NCI-H2227 (cell line): ENCODE results near the gene CREBRF.
A peak's percentile ranks its signal among the peaks of the same experiment; 100 is the strongest.
"Not testable (repeated sequence)": the region's sequence is repeated elsewhere in the genome, so short reads cannot be mapped to it uniquely, and the experiment has no call there.

ENCODE experiments used
- DNase-seq: peaks from one replicate; lab custom pipeline; 2025; ENCODE audit not compliant: unreplicated experiment; lab: John Stamatoyannopoulos, UW

CREBRF gene, protein sequence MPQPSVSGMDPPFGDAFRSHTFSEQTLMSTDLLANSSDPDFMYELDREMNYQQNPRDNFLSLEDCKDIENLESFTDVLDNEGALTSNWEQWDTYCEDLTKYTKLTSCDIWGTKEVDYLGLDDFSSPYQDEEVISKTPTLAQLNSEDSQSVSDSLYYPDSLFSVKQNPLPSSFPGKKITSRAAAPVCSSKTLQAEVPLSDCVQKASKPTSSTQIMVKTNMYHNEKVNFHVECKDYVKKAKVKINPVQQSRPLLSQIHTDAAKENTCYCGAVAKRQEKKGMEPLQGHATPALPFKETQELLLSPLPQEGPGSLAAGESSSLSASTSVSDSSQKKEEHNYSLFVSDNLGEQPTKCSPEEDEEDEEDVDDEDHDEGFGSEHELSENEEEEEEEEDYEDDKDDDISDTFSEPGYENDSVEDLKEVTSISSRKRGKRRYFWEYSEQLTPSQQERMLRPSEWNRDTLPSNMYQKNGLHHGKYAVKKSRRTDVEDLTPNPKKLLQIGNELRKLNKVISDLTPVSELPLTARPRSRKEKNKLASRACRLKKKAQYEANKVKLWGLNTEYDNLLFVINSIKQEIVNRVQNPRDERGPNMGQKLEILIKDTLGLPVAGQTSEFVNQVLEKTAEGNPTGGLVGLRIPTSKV

DNA sequence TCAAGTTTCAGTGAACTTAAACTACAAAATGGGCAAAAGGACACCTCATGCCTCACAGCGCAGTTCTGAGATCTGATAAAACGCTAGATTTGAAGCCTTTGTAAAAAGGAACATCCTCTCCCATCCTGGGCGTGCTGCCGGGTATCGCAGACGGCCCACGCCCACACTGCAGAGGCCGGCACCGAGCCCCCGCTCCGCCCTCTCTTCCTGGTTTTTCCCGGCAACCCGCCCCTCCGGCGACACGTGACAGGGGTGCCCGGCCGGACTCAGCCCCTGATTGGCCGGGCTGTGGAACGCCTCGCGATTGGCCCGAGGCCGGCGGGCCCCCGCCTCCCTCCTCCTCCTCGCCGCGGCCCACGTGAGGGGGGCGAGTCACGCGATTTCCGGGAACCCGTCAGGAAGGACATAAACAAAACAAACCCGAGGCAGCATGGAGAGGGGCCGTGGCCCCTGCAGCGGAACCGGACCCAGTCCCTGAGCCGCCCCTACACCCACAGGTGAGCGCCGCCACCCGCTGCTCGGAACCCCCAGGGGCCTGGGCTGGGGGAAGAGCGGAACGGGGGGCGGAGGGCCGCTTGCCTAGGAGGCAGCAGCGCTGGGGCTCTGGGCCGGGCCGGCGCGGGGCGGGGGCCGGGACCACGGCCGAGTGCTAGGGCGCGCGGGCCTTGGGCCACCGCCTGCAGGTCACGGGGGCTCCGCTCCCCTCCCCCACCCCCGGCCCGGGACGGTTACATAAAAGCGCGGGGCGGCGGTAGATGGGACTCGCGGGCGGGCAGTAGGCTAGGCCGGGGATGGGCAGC, at the start of gene CREBRF:
TSS of gene CREBRF (plus strand) at position 370 of the 800 bp plus-strand sequence. CDS start 24,424 bp downstream, outside the sequence.
- DNase-seq: peak; percentile 96

DNA sequence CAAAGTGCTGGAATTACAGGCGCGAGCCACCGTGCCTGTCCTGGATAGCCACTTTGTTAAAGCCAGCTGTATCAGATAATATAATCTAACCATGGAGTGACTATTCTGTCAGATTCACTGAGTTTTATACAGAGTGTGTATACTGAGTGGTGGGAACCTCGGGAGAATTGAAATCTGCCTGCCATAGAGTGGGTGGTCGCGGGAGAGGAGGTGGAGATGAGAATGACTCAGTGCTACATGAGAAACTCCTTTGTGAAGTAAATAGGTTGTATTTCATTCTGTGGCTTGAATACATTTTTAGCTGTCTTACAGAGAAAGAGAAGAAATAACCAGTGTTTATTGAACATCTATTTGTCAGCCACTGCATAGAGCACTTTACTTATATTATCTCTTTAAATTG, 46.1 kb upstream of the CREBRF start:
- no peak for DNase-seq

DNA sequence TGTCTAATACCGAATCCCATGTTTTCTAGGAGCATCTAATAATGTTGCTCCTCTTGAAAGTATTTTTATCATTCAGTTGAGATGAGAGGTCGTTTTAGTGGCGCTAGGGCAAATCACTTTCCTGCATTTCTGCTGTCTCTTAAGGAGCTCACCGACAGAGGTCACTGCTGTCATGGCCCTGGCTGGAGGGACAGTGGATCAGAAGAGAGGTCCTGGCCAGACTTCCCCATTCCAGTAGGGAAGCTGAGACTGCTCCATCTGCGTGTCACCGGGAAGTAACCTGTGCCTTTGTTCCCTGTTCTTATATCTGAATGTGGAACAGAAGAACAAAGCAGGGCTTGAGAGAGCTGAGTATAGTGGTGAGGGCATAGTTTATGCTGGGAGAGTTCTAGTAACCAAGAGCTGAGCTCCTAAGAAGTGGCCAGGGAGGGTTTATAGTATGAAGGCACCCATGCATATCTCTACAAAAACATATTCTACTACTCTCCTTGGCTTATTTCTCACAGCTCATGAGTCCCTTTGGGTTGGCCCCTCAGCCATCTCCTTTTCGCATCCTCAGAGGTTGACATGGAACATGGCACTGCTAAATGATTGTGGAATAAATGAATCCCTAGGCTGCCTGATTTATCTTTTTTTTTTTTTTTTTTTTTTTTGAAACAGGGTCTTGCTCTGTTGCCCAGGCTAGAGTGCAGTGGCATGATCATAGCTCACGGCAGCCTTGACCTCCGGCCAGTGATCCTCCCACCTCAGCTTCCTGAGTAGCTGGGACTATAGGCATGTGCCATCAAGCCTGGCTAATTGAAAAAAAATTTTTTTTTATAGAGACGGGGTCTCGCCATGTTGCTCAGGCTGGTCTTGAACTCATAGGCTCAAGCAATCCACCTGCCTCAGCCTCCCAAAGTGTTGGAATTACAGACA, 45.3 kb upstream of the CREBRF start:
- no peak for DNase-seq

DNA sequence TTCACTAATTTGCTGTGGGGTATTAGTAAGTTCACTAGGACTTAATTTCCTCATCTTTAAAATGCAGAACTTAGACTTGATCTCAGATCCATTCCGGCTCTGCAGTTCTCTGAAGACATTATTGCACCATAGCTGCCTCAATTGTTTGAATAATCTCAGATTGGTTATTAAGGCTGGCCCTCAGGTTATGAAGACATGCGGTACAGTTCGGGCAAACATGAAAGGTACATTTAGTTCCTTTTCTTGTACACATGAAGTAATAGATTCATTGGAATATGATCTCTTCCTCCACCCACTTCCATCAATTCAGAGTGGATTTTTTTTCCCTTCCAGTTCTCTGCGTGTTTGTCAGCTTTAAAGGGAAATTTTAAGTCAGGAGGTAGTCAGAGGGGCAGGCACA, 44.6 kb upstream of the CREBRF start:
- no peak for DNase-seq

DNA sequence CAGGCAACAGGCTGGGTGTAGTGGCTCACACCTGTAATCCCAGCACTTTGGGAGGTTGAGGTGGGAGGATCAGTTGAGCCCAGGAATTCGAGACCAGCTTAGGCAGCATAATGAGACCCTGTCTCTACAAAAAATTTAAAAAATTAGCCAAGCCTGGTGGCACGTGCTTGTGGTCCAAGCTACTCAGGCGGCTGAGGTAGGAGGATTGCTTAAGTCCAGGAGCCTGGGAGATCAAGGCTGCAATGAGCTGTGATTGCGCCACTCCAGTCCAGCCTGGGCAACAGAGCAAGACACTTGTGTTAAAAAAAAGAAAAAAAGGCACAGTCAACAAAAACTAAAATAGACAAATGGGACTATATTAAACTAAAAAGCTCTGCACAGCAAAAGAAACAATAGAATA, 43.3 kb upstream of the CREBRF start:
- no peak for DNase-seq

DNA sequence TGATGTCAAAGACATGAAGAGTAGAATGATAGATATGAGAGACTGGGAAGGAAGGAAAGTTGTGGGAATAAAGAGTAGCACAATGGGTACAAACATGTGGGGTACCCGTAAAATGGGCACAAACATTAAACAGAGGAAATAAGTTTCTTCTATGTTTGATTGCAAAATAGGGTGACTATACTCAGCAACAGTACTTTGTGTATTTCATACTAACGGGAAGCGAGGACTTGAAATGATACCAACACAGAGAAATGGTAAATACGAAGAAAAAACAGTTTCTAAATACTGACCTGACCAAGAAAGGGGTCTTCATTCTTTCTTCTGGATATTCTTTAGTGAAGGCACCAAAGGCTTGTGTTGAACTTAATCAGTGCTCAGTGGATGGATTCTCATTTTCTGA, 41.5 kb upstream of the CREBRF start:
- no peak for DNase-seq

DNA sequence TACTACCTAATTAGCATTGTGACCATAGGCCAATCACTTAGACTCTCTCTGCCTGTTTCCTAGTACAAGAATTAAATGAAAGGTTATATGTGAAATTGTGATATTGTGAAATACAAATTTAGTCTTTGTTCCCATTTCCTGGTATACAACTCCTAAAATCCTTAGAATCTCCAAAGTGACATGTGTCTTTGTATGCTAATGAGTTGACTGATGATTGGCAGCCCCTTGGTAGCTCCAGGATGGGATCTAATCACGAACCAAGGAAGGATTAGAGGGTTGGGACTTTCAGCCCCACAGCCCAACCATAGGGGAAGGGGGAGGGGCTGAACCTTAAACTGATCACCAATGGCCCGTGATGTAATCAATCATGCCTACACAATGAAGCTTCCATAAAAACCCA, 41.0 kb upstream of the CREBRF start:
- DNase-seq: no peak

DNA sequence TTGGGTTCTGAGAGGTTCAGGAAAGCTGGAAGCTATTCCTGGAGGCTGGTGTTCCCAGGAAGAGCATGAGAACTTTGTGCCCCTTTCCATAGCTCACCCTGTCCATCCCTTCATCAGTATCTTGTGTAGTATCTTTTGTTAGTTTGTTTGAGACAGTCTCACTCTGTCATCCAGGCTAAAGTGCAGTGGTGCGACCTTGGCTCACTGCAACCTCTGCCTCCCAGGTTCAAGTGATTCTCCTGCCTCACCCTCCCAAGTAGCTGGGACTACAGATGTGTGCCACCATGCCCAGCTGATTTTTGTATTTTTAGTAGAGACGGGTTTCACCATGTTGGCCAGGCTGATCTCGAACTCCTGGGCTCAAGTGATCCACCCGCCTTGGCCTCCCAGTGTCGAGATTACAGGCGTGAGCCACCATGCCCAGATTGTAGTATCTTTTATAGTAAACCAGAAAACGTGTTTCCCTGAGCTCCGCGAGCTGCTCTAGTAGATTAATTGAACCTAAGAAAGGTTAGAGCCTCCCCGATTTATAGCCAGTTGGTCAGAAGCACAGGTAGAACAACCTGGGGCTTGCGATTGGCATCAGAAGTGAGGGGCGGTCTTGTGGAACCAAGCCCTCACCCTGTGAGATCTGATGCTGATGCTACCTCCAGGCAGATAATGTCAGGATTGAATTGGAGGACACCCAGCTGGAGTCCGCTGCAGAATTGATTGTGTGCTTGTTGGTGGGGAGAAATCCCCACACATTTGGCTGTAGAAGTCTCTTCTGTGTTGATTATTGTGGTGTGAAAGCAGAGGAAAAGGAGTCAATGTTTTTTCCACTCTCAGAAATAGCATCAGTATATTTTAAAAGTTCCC, 40.3 kb upstream of the CREBRF start:
- no peak for DNase-seq

DNA sequence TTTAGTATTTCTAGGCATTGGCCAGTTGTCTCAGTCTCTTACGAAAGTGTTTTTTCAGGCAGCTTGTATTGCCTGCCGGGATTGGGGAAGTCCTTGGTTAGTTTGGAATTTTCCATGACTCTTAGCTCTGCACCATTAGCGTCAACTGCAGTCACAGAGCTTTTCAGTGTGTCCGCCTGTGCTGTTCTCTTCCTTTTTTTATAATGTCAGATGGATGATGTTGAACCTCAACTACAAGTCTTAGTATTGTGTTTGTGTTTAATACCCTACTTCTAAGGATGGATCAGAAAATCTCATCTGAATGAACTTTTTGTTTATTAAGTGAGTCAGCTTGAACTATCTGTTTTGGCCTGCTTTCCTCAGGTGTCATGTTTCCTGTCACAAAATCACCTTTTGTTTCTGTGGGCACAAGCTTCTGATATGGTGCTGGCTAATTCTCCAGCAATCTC, 39.5 kb upstream of the CREBRF start:
- no peak for DNase-seq

DNA sequence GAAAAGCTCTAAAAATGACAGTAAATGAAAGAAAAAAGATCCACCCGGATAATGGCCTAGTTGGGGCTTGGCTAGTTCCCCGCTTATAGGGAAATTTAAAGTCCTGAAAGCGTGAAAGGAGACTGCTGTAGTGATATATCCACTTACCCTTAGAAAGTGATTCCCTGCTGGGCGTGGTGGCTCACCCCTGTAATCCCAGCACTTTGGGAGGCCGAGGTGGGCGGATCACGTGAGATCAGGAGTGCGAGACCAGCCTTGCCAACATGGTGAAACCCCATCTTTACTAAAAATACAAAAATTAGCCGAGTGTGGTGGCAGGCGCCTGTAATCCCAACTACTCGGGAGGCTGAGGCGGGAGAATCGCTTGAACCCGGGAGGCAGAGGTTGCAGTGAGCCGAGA, 39.1 kb upstream of the CREBRF start:
- not testable (repeated sequence) for DNase-seq

DNA sequence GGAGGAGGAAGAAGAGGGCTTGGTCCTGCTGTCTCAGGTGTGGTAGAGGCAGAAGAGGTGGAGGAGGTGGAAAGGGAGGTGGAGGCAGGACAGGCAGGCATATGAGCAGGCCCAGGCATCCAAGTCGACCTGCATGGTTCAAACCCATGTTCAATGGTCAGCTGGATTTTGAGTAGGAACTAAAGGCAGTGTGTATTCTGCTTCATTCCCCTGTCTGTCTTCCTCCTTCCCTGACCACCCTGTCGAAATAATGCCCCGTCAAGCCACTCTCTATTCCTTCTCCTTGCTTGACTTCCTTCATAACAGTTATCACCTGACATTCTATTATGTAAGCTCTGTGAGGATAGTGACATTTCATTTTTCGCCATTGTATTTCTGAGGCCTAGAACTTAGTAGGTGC, 37.8 kb upstream of the CREBRF start:
- DNase-seq: no peak

DNA sequence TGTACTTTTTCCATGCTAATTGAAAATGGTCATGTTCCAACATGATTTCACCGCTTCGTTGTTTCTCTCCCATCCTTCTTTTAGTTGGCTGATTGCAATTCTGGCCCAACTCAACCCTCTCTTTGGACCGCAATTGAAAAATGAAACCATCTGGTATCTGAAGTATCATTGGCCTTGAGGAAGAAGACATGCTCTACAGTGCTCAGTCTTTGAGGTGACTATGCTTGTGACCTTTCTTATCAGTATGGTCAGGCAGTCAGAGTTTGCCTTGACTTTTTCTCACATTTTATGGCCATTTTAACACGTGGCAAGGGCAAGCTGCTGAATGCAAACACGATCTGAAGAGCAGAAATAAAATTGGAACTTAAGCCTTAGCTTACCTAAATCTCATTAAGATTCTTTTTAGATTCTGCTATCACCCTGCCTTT, 36.0 kb upstream of the CREBRF start:
- DNase-seq: no peak

DNA sequence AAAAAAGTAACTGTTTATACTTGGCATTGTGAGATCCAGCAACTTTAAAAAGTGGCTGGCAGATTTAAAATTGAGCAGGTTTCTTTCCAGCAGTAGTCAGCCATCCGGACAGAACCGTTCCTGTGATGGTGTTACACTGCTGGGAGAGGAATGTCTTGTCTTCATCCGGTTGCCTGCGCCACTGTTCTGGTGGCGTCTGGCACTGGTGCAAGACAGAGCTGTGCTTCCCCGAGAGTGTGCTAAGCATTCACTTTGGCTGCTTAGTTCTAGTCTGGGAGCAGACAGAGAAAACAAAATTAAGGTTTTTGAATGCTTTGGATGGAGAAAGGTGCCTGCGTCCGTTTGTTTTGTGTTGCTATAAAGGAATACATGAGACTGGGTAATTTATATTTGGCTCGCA, 35.5 kb upstream of the CREBRF start:
- no peak for DNase-seq

DNA sequence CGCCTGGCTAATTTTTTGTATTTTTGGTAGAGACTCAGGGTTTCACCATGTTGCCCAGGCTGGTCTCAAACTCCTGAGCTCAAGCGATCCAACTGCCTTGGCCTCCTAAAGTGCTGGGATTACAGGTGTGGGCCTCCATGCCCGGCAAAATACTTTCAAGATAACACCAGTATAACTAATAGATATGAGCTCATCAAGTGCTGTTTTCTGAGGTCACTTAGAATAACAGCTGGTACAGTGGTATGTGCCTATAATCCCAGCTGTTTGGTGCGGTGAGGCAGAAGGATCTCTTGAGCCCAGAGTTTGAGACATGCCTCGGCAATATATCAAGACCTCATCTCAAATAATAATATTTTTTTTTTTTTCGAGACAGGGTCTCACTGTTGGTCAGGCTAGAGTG, 30.5 kb upstream of the CREBRF start:
- DNase-seq: no peak

DNA sequence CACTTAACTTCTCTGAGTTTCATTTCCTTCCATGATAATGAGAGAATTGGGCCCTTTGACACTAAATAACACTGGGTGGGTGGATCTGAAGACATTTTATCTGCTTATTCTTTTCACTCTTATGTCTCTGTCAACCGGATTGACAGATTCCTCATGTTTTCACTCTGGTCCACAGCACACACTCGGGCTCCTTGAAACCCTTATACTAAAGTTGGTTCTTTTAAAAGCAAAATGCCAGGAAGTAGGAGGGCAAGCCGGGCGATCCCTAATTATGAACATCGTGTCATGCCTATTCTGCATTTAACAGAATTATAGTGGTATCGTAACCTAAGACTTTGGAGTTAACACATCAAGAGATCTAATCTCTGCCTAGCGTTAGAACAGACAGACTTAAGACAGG, 28.2 kb upstream of the CREBRF start:
- no peak for DNase-seq

DNA sequence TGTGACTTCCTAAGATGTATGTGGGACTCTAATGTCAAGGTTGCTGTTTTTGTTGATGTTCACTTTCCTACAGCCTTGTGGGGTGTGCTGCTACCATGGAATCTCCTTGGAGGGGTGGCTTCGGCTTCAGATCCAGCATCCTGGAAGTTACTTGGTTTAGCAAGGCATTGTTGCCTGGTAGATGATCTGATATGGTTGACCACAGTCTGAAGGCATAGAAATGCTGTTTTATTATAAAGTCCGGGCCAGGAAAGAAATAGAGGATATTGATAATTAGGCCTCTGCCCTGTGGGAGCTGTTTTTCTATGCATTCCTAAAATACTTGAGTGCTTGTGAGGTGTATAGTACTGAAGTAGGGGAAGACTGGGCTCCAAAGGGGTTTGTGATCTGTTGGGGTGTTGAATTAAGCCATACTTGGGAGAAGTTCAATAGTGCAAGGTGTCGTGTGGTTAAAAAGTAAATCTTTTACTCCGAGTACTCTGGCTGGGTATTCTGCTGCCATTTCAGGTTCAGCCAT, 27.3 kb upstream of the CREBRF start:
- DNase-seq: no peak

DNA sequence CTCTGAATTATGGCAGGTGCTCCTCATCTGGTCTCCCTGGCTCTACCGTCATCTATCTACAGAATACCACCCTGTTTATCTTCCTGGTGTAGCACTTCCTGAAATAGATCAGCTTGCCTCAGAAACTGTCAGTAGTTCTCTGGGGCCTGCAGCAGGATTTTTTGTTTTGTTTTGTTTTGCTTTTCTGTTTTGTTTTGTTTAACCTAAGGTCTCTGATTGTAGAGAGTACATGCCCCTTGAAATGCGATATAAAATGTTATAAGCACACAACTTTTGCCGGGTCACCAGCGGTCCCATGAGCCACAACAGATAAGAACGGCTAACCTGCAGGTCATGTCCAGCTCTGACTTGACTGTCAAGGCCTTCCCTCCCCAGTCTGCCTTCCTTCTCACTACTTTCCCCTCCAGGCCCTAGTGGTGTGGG, 26.6 kb upstream of the CREBRF start:
- DNase-seq: no peak

DNA sequence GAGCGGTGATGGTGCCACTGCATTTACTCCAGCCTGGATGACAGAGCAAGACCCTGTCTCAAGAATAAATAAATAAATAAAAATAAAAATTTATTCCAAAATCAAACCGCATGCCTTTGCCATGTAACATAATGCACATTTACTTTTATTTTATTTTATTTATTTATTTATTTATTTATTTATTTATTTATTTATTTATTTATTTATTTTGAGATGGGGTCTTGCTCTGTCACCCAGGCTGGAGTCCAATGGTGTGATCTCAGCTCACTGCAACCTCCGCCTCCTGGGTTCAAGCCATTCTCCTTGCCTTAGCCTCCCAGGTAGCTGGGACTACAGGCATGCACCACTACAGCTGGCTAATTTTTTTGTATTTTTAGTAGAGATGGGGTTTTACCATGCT, 24.1 kb upstream of the CREBRF start:
- DNase-seq: not testable (repeated sequence)

DNA sequence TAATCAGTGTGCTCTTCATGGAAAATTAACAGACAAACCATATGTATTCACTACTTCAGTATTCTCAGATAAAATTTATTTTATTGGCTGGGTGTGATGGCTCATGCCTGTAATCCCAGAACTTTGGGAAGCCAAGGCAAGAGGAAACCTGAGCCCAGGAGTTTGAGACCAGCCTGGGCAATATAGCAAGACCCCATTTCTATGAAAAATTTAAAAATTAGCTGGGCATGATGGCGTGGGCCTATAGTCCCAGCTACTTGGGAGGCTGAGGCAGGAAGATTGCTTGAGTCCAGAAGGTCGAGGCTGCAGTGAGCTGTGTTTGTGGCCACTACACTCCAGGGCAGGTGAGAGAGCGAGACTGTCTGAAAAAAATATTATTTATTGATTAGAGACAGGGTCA, 23.4 kb upstream of the CREBRF start:
- no peak for DNase-seq

DNA sequence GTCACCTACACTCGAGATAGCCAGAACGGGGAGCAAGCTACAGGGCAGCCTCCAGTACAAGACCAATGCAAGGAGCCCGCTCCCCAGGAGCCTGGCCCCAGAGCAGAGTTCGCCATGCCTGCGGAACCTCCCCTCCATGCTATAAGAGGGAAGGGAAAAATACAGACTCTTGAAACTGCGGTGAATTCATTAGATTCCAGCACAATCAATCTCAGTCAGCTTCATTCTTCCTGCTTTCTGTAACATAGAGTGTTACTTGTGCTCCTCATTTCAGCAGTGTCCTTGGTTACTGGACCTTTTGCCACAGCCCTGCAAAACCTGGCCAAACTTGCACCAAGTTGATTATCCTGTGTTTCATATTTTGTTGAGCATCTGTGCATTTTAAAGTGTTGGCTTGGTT, 22.2 kb upstream of the CREBRF start:
- no peak for DNase-seq
